Mucosa of descending colon (tissue), 3 donors: ENCODE measurements around the gene PHF2. TPM values are rescaled to one million over a fixed set of nuclear protein-coding genes. Genes with fewer than 3 reads are reported as not detected.

Experiments used
- ATAC-seq: fragments of 200-7000 bp; cut with Tn5 transposase; one replicate; pipeline ENCODE4 v1.9.1; 2020; ENCODE audit warnings: mild to moderate bottlenecking, moderate library complexity
- DNase-seq, 3 donors: peaks; one replicate each; pipeline ENCODE4 v3.0.0-alpha.2; 2020
- H3K36me3 ChIP-seq: fragments of 200-600 bp; one replicate; pipeline ENCODE4 v1.8.0; 2021; ENCODE audit warnings: low read depth, mild to moderate bottlenecking
- H3K4me1 ChIP-seq: fragments of 200-600 bp; one replicate; pipeline ENCODE4 v1.8.0; 2021; ENCODE audit warnings: low read depth, mild to moderate bottlenecking
- H3K4me3 ChIP-seq: fragments of 200-600 bp; one replicate; pipeline ENCODE4 v1.8.0; 2021; ENCODE audit warnings: mild to moderate bottlenecking
- H3K9me3 ChIP-seq: fragments of 200-600 bp; one replicate; pipeline ENCODE4 v1.8.0; 2021; ENCODE audit warnings: mild to moderate bottlenecking
- CTCF ChIP-seq: fragments of 200-600 bp; IDR thresholded peaks from one replicate; pipeline ENCODE4 v1.8.0; 2022; ENCODE audit warnings: antibody characterized with exemption, mild to moderate bottlenecking
- intact Hi-C, 2 donors: fragments of 100-400 bp; cut with DNase I in 1 of 2; cut with micrococcal nuclease in 1 of 2; formaldehyde crosslinking; loops; one replicate each; pipeline versions ENCODE4 v1.11.0 to v1.11.1; 2022; cut with DNase I, micrococcal nuclease
- total RNA-seq, 3 donors: library from RNA; stranded (reverse); fragmentation: NEBNext Ultra II Directional in 2 of 3; extraction: Animal tissue kit (Norgen Biotek cat#: 25700) in 2 of 3; gene quantifications; one replicate each; pipeline versions ENCODE4 v1.2.1 to v1.2.4, GENCODE V29; 2021 to 2023
- donor health status: DM: no; HTN: no; CAD: no; lungs with moderate emphysema.
- donor health status: DM: no; HTN: no; CAD: no.
- donor health status: DM: no; HTN: yes; CAD: no.

Gene PHF2
- total RNA-seq, 3 donors from 2014 or later, result 19.1 to 42.9 (median 21.7) TPM

DNA sequence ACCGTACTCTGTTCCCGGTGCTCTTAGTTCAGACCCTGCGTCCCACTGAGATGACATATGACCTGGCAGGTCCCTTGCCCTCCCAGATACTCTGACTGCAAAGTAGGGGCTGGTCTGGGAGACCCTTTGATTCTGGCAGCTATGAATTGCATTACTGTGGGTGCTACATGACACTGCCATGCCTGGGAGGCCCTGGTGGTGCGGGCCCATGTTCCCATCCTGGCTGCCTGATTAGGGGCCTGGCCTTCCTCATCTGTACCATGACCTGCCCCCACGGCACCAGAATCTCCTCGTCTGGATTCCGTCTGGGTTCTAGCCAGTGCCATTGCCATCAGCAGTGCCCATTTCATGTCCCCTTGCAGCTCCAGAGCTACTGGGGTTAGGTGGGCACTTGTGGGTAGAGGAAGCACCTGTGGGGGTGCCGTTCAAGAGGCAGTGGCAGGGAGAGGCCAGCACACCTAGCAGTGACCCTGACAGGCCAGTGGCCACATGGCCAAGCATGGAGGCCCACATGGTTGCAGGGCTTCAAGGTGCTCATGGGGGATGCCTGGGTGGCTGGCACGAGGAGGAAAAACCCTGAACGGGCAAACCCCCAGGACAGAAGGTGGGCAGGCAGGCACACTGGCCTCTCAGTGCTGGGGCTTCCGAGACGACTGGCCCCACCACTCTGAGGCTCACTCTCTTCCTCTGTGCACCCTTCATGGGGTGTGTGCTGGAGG, 69.7 kb downstream of the PHF2 start:
- Histone ChIP-seq H3K9me3 (no peaks in the 10 kb centered on the region), H3K4me1 (no peaks in the 10 kb centered on the region), H3K4me3 (no peak overlapping the region), H3K36me3 (peaks cover 12% of the 10 kb centered on the region)
- ATAC-seq (no peak), DNase-seq (peak in 2 of 3 donors; percentile 13 to 22)
- intact Hi-C loops, result no loop called here
- TF ChIP-seq CTCF, result no peak

GRCh38 chr9:93646640-93647178, 70.3 kb downstream of the PHF2 start:
- ATAC-seq, result no peak
- no peak for TF ChIP-seq CTCF
- no peak overlapping the region for H3K4me3 ChIP-seq
- intact Hi-C loops, result no loop called here
- no peaks in the 10 kb centered on the region for H3K4me1 ChIP-seq
- H3K9me3 ChIP-seq, result no peaks in the 10 kb centered on the region
- H3K36me3 ChIP-seq, result peaks cover 12% of the 10 kb centered on the region
- DNase-seq, result peak in 2 of 3 donors; percentile 9 to 22

DNA sequence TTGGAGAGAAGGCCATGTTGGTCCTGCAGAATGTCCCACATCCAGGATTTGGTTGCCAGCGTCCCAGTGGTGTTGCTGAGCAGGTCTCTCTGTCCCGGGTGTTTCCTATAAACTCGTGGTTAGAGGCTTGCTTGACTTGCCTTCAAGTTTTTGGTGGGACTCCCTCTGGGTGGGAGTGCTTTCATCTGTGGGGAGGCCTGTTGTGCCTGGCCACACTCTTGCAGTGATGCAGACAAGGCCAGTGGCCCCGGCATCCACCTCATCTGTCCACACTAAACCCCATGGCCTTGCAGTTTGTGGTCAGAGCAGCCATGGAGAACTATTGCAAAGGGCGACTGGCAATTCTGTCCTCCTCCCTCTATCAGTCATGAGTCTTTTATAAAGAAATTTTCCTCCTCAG, 71.8 kb downstream of the PHF2 start:
- no peak for TF ChIP-seq CTCF
- Histone ChIP-seq H3K4me1 (no peaks in the 10 kb centered on the region), H3K36me3 (peaks cover 12% of the 10 kb centered on the region), H3K9me3 (no peaks in the 10 kb centered on the region), H3K4me3 (no peak overlapping the region)
- DNase-seq (peak in 1 of 3 donors; percentile 12), ATAC-seq (no peak)
- intact Hi-C loops, result no loop called here

GRCh38 chr9:93648836-93649235, 72.5 kb downstream of the PHF2 start:
- peak in 1 of 3 donors; percentile 25 for DNase-seq
- no peak overlapping the region for H3K4me3 ChIP-seq
- TF ChIP-seq CTCF, result no peak
- H3K9me3 ChIP-seq, result no peaks in the 10 kb centered on the region
- H3K36me3 ChIP-seq, result peaks cover 12% of the 10 kb centered on the region
- H3K4me1 ChIP-seq, result no peaks in the 10 kb centered on the region
- no peak for ATAC-seq
- intact Hi-C loops, result no loop called here

DNA sequence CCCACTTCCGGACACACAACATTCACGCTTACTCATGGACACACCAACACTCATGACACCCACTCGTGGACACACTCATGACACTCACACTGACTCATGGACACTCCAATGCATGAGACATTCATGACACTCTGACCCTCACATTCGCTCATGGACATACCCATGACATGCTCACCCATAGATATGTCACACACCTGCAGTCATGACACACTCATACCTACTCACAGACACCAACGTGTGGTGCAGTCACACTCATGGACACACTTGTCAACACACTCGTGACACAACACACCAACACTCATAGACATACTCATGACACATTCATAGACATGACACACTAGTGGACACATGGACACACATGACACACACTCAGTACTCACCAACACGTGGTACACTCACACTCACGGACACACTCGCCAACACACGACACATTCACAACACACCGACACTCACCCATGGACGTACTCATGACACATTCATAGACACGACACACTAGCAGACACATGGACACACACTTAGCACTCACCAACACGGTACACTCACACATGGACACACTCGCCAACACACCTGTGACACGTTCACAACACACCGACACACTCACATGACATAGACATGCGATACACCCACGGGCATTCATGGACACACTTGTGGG, 73.4 kb downstream of the PHF2 start:
- no peak for DNase-seq
- no peaks in the 10 kb centered on the region for H3K9me3 ChIP-seq
- intact Hi-C loops, result no loop called here
- no peak for TF ChIP-seq CTCF
- no peaks in the 10 kb centered on the region for H3K4me1 ChIP-seq
- peaks cover 12% of the 10 kb centered on the region for H3K36me3 ChIP-seq
- no peak for ATAC-seq
- no peak overlapping the region for H3K4me3 ChIP-seq
